GM12878 (cell line): ENCODE data around the gene ZNF506. TPM values are rescaled to one million over a fixed set of nuclear protein-coding genes. Genes with fewer than 3 reads are reported as not detected.

Source experiments
- BACH1 ChIP-seq: fragments of 450-650 bp; IDR thresholded peaks from 2 replicates; pipeline ENCODE4 v1.6.1; 2017; ENCODE audit warnings: mild to moderate bottlenecking, borderline replicate concordance
- BCL11A ChIP-seq: IDR thresholded peaks from 2 replicates; pipeline ENCODE4 v1.6.1; 2011; ENCODE audit warnings: low read depth, low read length
- BHLHE40 ChIP-seq, 2 experiments: fragments of 450-650 bp in 1 of 2; IDR thresholded peaks; 2 replicates each; pipeline ENCODE4 v1.6.1; 2011 to 2017; ENCODE audit warnings: low read depth in 2 of 2, borderline replicate concordance in 1 of 2, improper control_type of control experiment in 1 of 2, low read length in 1 of 2, mild to moderate bottlenecking in 1 of 2
- CHD4 ChIP-seq: fragments of 200-600 bp; sonication (generic); IDR thresholded peaks from 2 replicates; pipeline ENCODE4 v1.6.1; 2016; ENCODE audit warnings: mild to moderate bottlenecking
- MYB ChIP-seq: fragments of 150-350 bp; IDR thresholded peaks from 2 replicates; pipeline ENCODE4 v1.6.1; 2014; ENCODE audit warnings: mild to moderate bottlenecking, low read depth, low read length, borderline replicate concordance
- PAX5 ChIP-seq: IDR thresholded peaks from 2 replicates; pipeline ENCODE4 v1.6.1; 2011; ENCODE audit warnings: low read depth, low read length, borderline replicate concordance
- PML ChIP-seq: IDR thresholded peaks from 2 replicates; pipeline ENCODE4 v1.6.1; 2012; ENCODE audit warnings: low read length, inconsistent platforms
- POLR2A ChIP-seq: IDR thresholded peaks from 2 replicates; pipeline ENCODE4 v1.6.1; 2011; ENCODE audit warnings: low read depth, mild to moderate bottlenecking, low read length
- RB1 ChIP-seq: fragments of 450-650 bp; formaldehyde crosslinking; IDR thresholded peaks from 2 replicates; pipeline ENCODE4 v1.6.1; 2017; ENCODE audit warnings: mild to moderate bottlenecking, borderline replicate concordance
- RCOR1 ChIP-seq: conservative IDR thresholded peaks from 2 replicates; pipeline ENCODE4 v1.6.1; 2012; ENCODE audit warnings: low read depth, low read length, improper control_type of control experiment
- SIX5 ChIP-seq: IDR thresholded peaks from 2 replicates; pipeline ENCODE4 v1.6.1; 2011; ENCODE audit warnings: mild to moderate bottlenecking, low read depth, low read length, moderate library complexity; ENCODE audit not compliant: severe bottlenecking
- TCF12 ChIP-seq: IDR thresholded peaks from 2 replicates; pipeline ENCODE4 v1.6.1; 2011; ENCODE audit warnings: low read depth, mild to moderate bottlenecking, low read length
- TCF3 ChIP-seq: IDR thresholded peaks from 2 replicates; pipeline ENCODE4 v1.6.1; 2012; ENCODE audit warnings: low read depth, mild to moderate bottlenecking, low read length, borderline replicate concordance; ENCODE audit not compliant: insufficient read depth
- ZSCAN29 ChIP-seq: fragments of 450-650 bp; IDR thresholded peaks from 2 replicates; pipeline ENCODE4 v1.6.1; 2017; ENCODE audit warnings: mild to moderate bottlenecking, moderate library complexity
- polyA plus RNA-seq, 11 experiments: library from polyadenylated mRNA; depleted of rRNA in 4 of 11; unstranded in 6 of 11; stranded (reverse) in 5 of 11; fragments of >200 nt; fragmentation: Nextera tagmentation in 4 of 11; fragmentation: Illumina TruSeq in 1 of 11; extraction: Ambion mirVana in 4 of 11; extraction: Trizol in 1 of 11; gene quantifications; 1 replicate in 1 of 11; 2 replicates in 10 of 11; pipeline versions ENCODE4 v1.2.1 to v1.2.3, GENCODE V29; 2011 to 2016; ENCODE audit warnings: inconsistent platforms in 2 of 11, missing spikeins in 2 of 11, low read depth in 1 of 11
- total RNA-seq, 4 experiments: library from RNA; depleted of rRNA in 3 of 4; stranded (reverse); fragments of >200 nt in 3 of 4; fragmentation: Illumina TruSeq in 1 of 4; extraction: Trizol in 1 of 4; gene quantifications; 2 replicates each; pipeline versions ENCODE4 v1.2.1 to v1.2.3, GENCODE V29; 2013 to 2021
- TF ChIP-seq, protein P1 (sequence below): IDR thresholded peaks from 2 replicates; pipeline ENCODE4 v1.6.1; 2012; ENCODE audit warnings: improper control_type of control experiment, low read depth, low read length; ENCODE audit not compliant: insufficient replicate concordance
- TF ChIP-seq, protein P2 (sequence below): fragments of 450-650 bp; formaldehyde crosslinking; IDR thresholded peaks from 2 replicates; pipeline ENCODE4 v1.5.0; 2022; ENCODE audit warnings: mild to moderate bottlenecking, missing genetic modification characterization
- TF ChIP-seq, protein P3 (sequence below): fragments of 450-650 bp; conservative IDR thresholded peaks from 2 replicates; pipeline ENCODE4 v1.6.1; 2017; ENCODE audit warnings: mild to moderate bottlenecking, moderate library complexity
- TF ChIP-seq, protein P4 (sequence below): fragments of 450-650 bp; IDR thresholded peaks from 2 replicates; pipeline ENCODE4 v1.6.1; 2014; ENCODE audit warnings: mild to moderate bottlenecking

Gene ZNF506
- total and polyA plus RNA-seq, 10 of the 15 experiments (the other 5 are each of a cell fraction or from before 2014, with no cell fraction given), result 3.5 to 12.0 (median 7.9) TPM

DNA sequence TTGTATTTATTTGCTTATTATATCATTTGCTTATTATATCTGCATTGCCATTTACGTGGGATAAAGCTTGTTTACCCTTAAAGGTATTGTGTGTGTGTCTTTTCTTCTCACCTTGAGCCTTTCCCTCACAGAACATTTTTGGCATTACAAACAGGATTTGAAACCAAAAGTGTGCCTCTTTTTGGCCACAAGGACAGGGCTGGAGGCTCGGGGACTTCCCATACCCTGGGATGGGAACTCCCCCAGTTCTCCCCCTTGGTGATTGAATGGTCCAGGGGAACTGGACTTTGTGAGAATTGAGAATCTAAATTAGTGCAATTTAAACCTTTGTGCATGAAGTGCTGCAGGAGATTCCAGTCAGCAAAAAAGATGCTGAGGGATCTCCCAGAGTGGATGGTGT lies 2.4 kb upstream of the ZNF506 start (continued):
- TF ChIP-seq BCL11A (peak; percentile 49; the same call in 1 of the 2 replicates), PAX5 (peak; percentile 51; the same call in 1 of the 2 replicates), RCOR1 (no peak), TCF3 (no peak), TCF12 (no peak), MYB (no peak), BACH1 (peak; percentile 40; the same call in 1 of the 2 replicates), CHD4 (no peak), BHLHE40 (IDR thresholded peaks at IDR 0.05; ENCODE audit: borderline replicate concordance in 1 of 2, low read depth in 2 of 2, low read length in 1 of 2) (peak in 1 of 2 experiments; percentile 58; a peak in 1 of 4 replicates), RB1 (no peak), ZSCAN29 (no peak), POLR2A (no peak), PML (0 out of 2 replicates have a peak, but pooled peaks have one; percentile 29), SIX5 (no peak)
- TF ChIP-seq, protein P1, sequence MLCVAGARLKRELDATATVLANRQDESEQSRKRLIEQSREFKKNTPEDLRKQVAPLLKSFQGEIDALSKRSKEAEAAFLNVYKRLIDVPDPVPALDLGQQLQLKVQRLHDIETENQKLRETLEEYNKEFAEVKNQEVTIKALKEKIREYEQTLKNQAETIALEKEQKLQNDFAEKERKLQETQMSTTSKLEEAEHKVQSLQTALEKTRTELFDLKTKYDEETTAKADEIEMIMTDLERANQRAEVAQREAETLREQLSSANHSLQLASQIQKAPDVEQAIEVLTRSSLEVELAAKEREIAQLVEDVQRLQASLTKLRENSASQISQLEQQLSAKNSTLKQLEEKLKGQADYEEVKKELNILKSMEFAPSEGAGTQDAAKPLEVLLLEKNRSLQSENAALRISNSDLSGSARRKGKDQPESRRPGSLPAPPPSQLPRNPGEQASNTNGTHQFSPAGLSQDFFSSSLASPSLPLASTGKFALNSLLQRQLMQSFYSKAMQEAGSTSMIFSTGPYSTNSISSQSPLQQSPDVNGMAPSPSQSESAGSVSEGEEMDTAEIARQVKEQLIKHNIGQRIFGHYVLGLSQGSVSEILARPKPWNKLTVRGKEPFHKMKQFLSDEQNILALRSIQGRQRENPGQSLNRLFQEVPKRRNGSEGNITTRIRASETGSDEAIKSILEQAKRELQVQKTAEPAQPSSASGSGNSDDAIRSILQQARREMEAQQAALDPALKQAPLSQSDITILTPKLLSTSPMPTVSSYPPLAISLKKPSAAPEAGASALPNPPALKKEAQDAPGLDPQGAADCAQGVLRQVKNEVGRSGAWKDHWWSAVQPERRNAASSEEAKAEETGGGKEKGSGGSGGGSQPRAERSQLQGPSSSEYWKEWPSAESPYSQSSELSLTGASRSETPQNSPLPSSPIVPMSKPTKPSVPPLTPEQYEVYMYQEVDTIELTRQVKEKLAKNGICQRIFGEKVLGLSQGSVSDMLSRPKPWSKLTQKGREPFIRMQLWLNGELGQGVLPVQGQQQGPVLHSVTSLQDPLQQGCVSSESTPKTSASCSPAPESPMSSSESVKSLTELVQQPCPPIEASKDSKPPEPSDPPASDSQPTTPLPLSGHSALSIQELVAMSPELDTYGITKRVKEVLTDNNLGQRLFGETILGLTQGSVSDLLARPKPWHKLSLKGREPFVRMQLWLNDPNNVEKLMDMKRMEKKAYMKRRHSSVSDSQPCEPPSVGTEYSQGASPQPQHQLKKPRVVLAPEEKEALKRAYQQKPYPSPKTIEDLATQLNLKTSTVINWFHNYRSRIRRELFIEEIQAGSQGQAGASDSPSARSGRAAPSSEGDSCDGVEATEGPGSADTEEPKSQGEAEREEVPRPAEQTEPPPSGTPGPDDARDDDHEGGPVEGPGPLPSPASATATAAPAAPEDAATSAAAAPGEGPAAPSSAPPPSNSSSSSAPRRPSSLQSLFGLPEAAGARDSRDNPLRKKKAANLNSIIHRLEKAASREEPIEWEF, result no peak
- TF ChIP-seq, protein P2, sequence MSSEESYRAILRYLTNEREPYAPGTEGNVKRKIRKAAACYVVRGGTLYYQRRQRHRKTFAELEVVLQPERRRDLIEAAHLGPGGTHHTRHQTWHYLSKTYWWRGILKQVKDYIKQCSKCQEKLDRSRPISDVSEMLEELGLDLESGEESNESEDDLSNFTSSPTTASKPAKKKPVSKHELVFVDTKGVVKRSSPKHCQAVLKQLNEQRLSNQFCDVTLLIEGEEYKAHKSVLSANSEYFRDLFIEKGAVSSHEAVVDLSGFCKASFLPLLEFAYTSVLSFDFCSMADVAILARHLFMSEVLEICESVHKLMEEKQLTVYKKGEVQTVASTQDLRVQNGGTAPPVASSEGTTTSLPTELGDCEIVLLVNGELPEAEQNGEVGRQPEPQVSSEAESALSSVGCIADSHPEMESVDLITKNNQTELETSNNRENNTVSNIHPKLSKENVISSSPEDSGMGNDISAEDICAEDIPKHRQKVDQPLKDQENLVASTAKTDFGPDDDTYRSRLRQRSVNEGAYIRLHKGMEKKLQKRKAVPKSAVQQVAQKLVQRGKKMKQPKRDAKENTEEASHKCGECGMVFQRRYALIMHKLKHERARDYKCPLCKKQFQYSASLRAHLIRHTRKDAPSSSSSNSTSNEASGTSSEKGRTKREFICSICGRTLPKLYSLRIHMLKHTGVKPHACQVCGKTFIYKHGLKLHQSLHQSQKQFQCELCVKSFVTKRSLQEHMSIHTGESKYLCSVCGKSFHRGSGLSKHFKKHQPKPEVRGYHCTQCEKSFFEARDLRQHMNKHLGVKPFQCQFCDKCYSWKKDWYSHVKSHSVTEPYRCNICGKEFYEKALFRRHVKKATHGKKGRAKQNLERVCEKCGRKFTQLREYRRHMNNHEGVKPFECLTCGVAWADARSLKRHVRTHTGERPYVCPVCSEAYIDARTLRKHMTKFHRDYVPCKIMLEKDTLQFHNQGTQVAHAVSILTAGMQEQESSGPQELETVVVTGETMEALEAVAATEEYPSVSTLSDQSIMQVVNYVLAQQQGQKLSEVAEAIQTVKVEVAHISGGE (CRISPR knock-in tag), result no peak
- TF ChIP-seq, protein P3, sequence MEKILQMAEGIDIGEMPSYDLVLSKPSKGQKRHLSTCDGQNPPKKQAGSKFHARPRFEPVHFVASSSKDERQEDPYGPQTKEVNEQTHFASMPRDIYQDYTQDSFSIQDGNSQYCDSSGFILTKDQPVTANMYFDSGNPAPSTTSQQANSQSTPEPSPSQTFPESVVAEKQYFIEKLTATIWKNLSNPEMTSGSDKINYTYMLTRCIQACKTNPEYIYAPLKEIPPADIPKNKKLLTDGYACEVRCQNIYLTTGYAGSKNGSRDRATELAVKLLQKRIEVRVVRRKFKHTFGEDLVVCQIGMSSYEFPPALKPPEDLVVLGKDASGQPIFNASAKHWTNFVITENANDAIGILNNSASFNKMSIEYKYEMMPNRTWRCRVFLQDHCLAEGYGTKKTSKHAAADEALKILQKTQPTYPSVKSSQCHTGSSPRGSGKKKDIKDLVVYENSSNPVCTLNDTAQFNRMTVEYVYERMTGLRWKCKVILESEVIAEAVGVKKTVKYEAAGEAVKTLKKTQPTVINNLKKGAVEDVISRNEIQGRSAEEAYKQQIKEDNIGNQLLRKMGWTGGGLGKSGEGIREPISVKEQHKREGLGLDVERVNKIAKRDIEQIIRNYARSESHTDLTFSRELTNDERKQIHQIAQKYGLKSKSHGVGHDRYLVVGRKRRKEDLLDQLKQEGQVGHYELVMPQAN, result no peak
- TF ChIP-seq, protein P4, sequence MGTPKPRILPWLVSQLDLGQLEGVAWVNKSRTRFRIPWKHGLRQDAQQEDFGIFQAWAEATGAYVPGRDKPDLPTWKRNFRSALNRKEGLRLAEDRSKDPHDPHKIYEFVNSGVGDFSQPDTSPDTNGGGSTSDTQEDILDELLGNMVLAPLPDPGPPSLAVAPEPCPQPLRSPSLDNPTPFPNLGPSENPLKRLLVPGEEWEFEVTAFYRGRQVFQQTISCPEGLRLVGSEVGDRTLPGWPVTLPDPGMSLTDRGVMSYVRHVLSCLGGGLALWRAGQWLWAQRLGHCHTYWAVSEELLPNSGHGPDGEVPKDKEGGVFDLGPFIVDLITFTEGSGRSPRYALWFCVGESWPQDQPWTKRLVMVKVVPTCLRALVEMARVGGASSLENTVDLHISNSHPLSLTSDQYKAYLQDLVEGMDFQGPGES, result no peak
- TF ChIP-seq, all 136 proteins: peak for 25
